ENCODE measurements around the gene CRTAC1. TPM values are rescaled to one million over a fixed set of nuclear protein-coding genes. Genes with fewer than 3 reads are reported as not detected.

Gene CRTAC1
- total RNA-seq, 1 experiment from 2014 or later: not detected

- Histone ChIP-seq H3K27me3 (replicated peaks; ENCODE audit: insufficient read depth, low read depth, low read length, poor library complexity) (no peaks in the 10 kb centered on the region), H3K9me3 (ENCODE audit: low read depth, low read length, poor library complexity, severe bottlenecking) (no peaks in the 10 kb centered on the region), H3K36me3 (ENCODE audit: insufficient read depth, low read length, poor library complexity, severe bottlenecking) (no peaks in the 10 kb centered on the region), H3K27ac (ENCODE audit: low read depth, low read length, poor library complexity, severe bottlenecking) (no peak overlapping the region), H3K4me1 (ENCODE audit: insufficient read depth, low read length, poor library complexity, severe bottlenecking) (no peaks in the 10 kb centered on the region), H3K4me3 (ENCODE audit: low read depth, low read length, poor library complexity, severe bottlenecking) (no peak overlapping the region)
- no peak for TF ChIP-seq EZH2 (IDR thresholded peaks at IDR 0.05; ENCODE audit: borderline replicate concordance, low read depth, low read length, poor library complexity, severe bottlenecking)
- TF ChIP-seq, protein P1, sequence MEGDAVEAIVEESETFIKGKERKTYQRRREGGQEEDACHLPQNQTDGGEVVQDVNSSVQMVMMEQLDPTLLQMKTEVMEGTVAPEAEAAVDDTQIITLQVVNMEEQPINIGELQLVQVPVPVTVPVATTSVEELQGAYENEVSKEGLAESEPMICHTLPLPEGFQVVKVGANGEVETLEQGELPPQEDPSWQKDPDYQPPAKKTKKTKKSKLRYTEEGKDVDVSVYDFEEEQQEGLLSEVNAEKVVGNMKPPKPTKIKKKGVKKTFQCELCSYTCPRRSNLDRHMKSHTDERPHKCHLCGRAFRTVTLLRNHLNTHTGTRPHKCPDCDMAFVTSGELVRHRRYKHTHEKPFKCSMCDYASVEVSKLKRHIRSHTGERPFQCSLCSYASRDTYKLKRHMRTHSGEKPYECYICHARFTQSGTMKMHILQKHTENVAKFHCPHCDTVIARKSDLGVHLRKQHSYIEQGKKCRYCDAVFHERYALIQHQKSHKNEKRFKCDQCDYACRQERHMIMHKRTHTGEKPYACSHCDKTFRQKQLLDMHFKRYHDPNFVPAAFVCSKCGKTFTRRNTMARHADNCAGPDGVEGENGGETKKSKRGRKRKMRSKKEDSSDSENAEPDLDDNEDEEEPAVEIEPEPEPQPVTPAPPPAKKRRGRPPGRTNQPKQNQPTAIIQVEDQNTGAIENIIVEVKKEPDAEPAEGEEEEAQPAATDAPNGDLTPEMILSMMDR (conservative IDR thresholded peaks at IDR 0.05; ENCODE audit: low read depth, low read length): no peak
- ChIA-PET POLR2A (ENCODE audit: low non-redundant PET) (no interaction called here), CTCF (no interaction called here)
- DNase-seq (ENCODE audit: low spot score): no peak
- BruUV-seq (replicated peaks): no TSS peak
- intact Hi-C loops (cut with micrococcal nuclease; ENCODE audit: unreplicated experiment): no loop called here
These were observed 201.7 kb downstream of the CRTAC1 start for GRCh38 chr10:97828721-97829120.

- DNase-seq (ENCODE audit: low spot score): no peak
- POLR2A ChIA-PET (ENCODE audit: low non-redundant PET): no interaction called here
- no peak overlapping the region for H3K4me3 ChIP-seq (ENCODE audit: low read depth, low read length, poor library complexity, severe bottlenecking)
- TF ChIP-seq EZH2 (IDR thresholded peaks at IDR 0.05; ENCODE audit: borderline replicate concordance, low read depth, low read length, poor library complexity, severe bottlenecking): no peak
- TF ChIP-seq, protein P1 (conservative IDR thresholded peaks at IDR 0.05; ENCODE audit: low read depth, low read length): no peak
- no peak overlapping the region for H3K27ac ChIP-seq (ENCODE audit: low read depth, low read length, poor library complexity, severe bottlenecking)
- H3K9me3 ChIP-seq (ENCODE audit: low read depth, low read length, poor library complexity, severe bottlenecking): no peaks in the 10 kb centered on the region
- CTCF ChIA-PET: interaction anchor here (0.8 kb wide), 1 partner anchor 36 kb away, joined by 3 read pairs; no protein-coding TSS in a partner anchor
- H3K27me3 ChIP-seq (replicated peaks; ENCODE audit: insufficient read depth, low read depth, low read length, poor library complexity): no peaks in the 10 kb centered on the region
- no TSS peak for BruUV-seq (replicated peaks)
- H3K4me1 ChIP-seq (ENCODE audit: insufficient read depth, low read length, poor library complexity, severe bottlenecking): no peaks in the 10 kb centered on the region
- intact Hi-C loops (cut with micrococcal nuclease; ENCODE audit: unreplicated experiment): no loop called here
- H3K36me3 ChIP-seq (ENCODE audit: insufficient read depth, low read length, poor library complexity, severe bottlenecking): no peaks in the 10 kb centered on the region
These were observed 202.6 kb downstream of the CRTAC1 start for GRCh38 chr10:97827702-97828291.

DNA sequence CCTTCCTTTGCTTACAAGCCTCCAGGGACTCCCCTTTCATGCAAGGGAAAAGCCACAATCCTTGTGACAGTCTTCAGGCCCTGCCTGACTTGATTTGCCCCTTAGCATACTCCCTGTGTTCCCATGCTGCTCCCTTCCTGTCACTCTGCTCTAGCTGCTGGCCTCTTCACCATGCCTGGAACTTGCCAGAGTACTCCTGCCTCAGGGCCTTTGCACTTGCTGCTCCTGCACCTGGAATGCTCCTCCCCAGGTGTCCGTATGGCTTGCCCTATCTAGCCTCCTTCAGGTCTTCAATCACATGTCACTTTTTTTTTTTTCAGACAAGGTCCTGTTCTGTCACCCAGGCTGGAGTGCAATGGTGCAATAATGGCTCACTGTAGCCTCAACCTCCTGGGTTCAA, 203.5 kb downstream of the CRTAC1 start:
- CTCF ChIA-PET: no interaction called here
- no peaks in the 10 kb centered on the region for H3K4me1 ChIP-seq (ENCODE audit: insufficient read depth, low read length, poor library complexity, severe bottlenecking)
- no peaks in the 10 kb centered on the region for H3K36me3 ChIP-seq (ENCODE audit: insufficient read depth, low read length, poor library complexity, severe bottlenecking)
- no peak overlapping the region for H3K4me3 ChIP-seq (ENCODE audit: low read depth, low read length, poor library complexity, severe bottlenecking)
- DNase-seq (ENCODE audit: low spot score): no peak
- intact Hi-C loops (cut with micrococcal nuclease; ENCODE audit: unreplicated experiment): no loop called here
- no TSS peak for BruUV-seq (replicated peaks)
- TF ChIP-seq EZH2 (IDR thresholded peaks at IDR 0.05; ENCODE audit: borderline replicate concordance, low read depth, low read length, poor library complexity, severe bottlenecking): no peak
- no peaks in the 10 kb centered on the region for H3K9me3 ChIP-seq (ENCODE audit: low read depth, low read length, poor library complexity, severe bottlenecking)
- POLR2A ChIA-PET (ENCODE audit: low non-redundant PET): no interaction called here
- no peak overlapping the region for H3K27ac ChIP-seq (ENCODE audit: low read depth, low read length, poor library complexity, severe bottlenecking)
- H3K27me3 ChIP-seq (replicated peaks; ENCODE audit: insufficient read depth, low read depth, low read length, poor library complexity): no peaks in the 10 kb centered on the region
